ENCODE measurements around the gene NPM1.

- TF ChIP-seq, protein P1, sequence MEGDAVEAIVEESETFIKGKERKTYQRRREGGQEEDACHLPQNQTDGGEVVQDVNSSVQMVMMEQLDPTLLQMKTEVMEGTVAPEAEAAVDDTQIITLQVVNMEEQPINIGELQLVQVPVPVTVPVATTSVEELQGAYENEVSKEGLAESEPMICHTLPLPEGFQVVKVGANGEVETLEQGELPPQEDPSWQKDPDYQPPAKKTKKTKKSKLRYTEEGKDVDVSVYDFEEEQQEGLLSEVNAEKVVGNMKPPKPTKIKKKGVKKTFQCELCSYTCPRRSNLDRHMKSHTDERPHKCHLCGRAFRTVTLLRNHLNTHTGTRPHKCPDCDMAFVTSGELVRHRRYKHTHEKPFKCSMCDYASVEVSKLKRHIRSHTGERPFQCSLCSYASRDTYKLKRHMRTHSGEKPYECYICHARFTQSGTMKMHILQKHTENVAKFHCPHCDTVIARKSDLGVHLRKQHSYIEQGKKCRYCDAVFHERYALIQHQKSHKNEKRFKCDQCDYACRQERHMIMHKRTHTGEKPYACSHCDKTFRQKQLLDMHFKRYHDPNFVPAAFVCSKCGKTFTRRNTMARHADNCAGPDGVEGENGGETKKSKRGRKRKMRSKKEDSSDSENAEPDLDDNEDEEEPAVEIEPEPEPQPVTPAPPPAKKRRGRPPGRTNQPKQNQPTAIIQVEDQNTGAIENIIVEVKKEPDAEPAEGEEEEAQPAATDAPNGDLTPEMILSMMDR (conservative IDR thresholded peaks at IDR 0.05; ENCODE audit: low read depth, low read length) = no peak
- TF ChIP-seq EZH2 (IDR thresholded peaks at IDR 0.05; ENCODE audit: borderline replicate concordance, low read depth, low read length, poor library complexity, severe bottlenecking) = no peak
These were observed 51.1 kb downstream of the NPM1 start for GRCh38 chr5:171438738-171439137.
